ENCODE measurements around the gene CKS1B.
A peak's percentile ranks its signal among the peaks of the same experiment; 100 is the strongest.
"Not testable (repeated sequence)": the region's sequence is repeated elsewhere in the genome, so short reads cannot be mapped to it uniquely, and the experiment has no call there.

CKS1B gene

DNA sequence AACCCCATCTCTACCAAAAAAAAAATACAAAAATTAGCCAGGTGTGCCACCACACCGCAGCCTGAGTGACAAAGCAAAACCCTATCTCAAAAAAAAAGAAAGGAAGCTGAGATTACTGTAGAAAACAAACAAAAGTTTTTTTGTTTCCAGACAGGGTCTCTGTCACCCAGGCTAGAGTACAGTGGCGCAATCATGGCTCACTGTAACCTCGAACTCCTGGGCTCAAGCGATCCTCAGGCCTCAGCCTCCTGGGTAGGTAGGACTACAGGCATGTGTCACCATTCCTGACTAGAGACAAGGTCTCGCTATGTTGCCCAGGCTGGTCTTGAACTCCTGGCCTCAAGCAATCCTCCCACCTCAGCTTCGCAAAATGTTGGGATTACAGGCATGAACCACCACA lies 10.1 kb upstream of the CKS1B start:
- no peak for DNase-seq (ENCODE audit: low spot score)

DNA sequence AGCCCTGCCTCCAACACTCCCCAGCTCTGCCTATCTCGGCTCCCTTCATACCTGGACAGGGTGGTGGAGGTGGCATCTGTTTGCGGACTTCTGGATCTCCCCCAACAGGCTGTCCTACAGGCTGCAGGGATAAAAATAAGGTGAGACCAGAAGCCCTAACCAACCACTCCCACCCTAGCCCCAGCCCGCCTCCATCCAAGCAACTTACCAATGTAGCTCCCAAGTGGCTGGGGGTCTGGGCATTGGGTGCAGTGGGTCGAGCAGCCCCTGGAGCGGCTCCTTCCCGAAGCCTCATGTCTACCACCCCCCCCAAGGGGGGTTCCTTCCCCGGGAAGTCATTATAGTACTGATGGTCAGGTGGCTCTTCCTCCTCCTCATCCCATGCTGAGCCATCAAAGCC lies 8.4 kb upstream of the CKS1B start:
- no peak for DNase-seq (ENCODE audit: low spot score)

DNA sequence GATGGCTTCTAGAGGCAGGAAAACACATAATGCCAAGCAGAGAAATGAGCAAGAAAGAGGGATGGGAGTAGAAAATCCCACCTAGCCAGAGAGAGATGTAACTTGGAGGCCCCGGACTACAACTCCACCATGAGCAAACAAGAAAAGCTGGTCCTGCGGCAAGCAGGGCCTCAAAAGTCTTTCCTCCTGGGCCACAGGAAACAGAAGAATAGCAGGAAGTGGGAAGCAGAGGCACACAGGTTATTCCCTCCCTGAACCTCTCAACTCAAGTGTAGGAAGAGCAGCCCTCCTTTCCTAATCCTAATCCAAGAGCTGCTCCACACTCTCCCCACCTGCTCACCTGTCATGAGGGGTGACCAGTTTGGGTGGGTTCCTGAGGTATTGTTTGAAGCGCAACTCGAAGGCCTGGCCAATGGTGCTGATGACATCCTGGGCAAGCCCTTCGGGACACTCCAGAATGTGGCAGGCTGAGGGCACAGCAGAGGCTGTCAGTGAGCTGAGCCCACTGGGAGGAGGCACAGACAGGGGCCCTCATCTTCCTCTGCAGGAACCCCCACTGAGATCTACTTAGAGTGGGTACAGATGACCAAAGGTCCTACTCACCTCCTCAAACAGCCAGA lies 7.0 kb upstream of the CKS1B start:
- no peak for DNase-seq (ENCODE audit: low spot score)

DNA sequence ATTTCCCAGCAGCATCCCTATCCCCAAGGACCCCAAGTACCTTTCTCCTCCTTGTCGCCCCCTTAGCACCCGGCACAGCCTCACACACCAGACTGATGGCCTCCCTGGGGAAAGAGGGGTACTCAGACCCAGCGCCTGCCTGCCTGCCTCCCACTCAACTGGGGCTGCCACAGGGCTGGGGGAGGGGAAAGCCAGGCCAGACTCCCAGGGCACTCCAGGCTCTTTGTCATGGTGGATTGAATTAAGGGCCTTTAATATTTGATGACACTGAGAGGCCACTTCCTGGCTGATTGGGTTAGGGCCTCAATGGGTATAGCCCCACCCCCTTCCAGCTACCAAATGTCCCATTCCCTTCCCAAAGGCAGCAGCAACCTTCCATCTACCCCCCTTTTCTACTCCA lies 5.8 kb upstream of the CKS1B start:
- DNase-seq (ENCODE audit: low spot score), result no peak

DNA sequence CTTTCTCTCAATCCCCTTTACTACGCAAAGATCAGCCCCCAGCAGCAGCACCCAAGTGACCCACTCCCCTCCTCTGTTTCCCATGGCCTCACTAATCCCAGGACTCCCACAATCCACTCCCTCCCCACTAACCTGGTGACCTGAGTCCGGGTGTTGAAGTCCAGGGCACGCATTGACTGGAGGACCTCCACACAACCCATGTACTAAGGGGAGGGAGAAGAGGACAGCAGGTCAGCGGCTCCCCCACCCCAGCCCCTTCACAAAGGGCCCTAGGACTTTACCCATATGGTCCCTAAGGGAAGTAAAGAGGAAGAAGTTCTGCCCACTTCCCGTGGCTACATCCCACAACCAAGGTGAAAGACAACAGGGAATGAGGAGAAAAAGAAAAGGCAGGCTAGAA lies 5.2 kb upstream of the CKS1B start:
- no peak for DNase-seq (ENCODE audit: low spot score)

DNA sequence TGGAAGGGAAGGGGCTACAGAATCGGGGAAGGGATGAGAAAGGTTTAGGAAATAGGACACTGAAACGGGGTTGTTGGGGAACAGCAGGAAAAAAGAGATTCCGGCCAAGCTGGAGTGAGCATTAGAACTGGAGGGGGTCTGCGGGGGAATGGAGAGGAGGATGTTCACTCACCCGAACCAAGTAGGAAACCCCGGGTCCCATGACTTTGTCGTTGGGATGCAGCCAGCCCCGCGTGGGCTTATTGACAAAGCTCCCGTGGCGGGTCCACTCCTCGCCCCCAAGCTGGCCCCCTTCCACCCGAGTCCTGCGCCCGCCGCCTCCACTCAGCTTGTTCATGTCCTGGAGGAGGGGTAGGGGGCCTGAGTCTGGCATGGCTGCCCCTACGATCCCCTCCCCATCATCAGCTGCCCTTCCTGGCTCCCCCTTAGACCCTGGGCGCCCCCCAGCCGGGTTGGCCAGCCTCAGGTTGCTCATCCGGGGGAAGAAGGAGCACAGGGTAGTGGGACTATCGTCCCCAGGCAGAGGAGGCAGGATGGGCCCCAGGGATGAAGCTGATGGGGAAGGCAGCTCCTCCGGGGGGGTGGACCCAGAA lies 4.5 kb upstream of the CKS1B start:
- no peak for DNase-seq (ENCODE audit: low spot score)

DNA sequence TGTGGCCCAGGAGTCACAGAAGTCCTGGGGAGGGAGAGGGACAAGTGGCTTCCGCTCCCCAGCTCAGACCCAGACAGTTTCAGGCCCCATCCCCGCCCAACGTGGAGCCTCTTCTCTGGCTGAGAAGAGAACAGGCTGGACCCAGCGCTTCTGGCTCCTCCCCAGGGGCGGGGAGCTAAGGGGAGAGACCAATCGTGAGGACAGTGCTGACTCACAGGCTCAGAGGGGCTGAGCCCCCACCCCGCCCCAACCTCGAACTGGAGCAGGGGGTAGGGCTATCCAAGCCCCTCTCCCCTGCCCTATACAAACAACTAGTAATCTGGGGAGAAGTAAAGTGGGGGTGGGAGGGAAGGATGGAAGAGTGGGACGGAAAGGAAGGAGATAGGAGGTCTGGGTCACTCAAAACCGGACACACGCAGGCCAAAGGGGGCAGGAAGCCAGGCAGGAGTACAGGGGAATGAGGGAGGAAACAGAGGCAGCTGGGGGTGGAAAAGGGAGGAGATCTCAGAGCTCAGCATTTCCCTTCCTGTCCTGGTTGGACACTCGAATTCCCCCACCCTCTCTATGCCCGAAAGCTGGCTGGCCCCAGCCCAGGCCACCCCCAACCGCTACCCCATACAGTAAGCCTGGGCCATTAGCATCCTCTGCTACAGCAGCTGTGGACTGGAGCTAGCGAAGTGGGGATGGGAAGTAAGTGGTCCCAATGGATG lies 3.7 kb upstream of the CKS1B start, which contains the start of gene SHC1:
SHC1 (minus strand) TSS at position 117 of the 710 bp plus-strand sequence. CDS start 221 bp downstream, outside the sequence.
- no peak for DNase-seq (ENCODE audit: low spot score)

DNA sequence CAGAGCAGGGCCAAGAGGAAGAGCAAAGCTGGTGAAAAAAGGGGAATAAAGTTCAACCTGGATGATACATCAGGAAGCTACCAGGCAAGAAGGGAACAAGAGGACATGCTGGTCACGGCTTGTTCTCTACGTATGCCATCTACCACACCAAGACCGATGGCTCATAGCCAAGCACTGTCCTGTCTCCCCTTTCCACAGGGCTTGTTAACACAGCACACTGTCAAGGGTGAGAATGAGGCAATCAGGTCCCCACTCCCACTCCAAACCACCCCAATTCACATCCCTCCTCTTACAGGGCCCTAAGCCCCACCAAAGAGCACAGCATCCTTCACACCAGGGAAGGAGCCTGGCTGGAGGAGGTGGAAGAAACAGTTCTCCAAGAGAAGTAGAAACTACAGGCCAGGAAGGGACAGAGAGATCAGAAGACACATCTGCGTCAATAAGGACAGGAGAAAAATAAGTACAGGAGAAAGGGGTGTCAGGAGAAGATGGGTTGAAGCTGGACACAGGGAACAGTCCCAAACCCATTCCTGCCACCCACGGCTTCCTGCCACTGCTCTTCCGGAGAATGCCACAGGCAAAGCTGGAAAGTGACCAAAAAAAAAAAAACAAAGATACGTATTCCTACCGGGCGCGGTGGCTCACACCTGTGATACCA lies 3.0 kb upstream of the CKS1B start:
- DNase-seq (ENCODE audit: low spot score), result no peak

DNA sequence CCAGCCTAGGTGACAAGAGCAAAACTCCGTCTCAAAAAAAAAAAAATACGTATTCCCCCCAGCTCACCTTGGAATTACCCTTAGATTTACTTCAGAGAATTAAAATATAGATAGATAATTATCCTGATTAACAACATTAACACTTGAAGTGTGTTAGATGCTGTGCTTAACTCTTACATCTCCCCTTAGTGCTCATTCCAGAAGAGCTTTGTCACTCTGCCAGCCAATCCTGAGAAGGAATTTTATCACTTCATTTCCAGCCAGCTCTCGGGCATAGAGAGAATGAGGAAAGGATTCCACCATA lies 2.3 kb upstream of the CKS1B start:
- DNase-seq (ENCODE audit: low spot score), result no peak

DNA sequence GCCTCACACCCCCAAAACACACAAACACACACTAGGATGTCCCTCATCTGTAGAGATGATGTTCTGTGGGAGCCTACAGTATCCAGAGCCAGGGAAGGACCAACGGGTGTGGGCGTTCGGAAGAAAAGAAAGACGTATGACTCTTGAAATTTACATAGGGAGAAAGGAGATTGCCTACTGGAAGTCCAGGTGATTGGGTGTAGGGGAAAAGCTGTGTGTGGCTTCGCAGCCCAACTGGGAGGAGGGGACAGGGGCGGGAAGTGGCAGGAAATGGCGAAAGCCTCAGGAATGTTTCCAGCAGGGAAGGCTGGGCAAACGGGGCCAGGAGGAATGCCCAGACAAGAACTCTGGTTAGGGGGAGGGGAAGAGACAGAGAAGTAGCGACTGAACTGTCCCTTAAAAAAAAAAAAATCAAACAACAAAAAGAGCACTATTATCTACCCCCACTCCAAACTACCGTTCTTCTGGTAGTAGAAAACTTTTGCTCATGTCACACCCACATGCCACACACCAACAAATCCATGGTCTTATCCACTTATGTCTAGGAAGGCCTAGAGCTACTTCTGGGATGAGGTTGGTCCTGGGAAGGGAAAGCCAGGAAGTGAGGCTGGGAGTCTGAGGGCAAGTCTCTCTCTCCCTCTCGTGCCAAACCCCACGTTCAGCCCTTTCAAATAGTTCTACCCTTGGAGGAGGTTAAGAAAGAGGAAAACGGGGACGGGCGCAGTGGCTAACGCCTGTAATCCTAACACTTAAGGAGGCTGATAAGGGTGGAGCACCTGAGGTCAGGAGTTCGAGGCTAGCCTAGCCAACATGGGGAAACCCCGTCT lies 1.8 kb upstream of the CKS1B start:
- peak; percentile 92 for DNase-seq (ENCODE audit: low spot score)

DNA sequence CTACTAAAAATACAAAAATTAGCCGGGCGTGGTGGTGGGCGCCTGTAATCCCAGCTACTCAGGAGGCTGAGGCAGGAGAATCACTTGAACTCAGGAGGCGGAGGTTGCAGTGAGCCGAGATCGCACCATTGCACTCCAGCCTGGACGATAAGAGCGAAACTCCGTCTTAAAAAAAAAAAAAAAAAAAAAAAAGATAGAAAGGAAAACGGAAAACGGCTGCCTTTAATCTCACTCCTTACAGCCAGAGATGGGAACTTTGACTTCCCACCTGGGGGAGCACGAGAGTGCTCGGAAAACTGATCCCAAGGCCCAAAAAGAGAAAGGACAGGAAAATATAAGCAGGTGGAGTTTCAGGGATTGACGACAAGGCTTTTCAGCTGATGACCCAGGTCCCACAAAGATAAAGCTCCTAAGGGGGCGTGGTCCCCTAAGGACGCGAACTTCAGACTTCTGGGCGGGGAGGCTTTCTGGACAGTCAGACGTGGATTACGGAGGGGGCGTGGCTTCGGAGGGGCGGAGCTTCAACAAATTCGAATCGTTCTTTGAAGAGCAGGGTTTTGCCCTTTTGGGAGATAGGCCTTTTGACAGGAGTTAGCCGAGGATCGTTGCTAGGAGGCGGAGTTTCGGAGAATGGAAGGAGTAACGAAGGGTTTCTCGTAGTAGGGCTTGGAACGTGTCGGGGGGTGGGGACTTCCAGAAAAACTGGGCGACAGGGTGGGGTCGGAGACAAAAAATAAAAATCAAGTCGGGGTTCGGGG lies 958 bp upstream of the CKS1B start:
- peak; percentile 98 for DNase-seq (ENCODE audit: low spot score)

DNA sequence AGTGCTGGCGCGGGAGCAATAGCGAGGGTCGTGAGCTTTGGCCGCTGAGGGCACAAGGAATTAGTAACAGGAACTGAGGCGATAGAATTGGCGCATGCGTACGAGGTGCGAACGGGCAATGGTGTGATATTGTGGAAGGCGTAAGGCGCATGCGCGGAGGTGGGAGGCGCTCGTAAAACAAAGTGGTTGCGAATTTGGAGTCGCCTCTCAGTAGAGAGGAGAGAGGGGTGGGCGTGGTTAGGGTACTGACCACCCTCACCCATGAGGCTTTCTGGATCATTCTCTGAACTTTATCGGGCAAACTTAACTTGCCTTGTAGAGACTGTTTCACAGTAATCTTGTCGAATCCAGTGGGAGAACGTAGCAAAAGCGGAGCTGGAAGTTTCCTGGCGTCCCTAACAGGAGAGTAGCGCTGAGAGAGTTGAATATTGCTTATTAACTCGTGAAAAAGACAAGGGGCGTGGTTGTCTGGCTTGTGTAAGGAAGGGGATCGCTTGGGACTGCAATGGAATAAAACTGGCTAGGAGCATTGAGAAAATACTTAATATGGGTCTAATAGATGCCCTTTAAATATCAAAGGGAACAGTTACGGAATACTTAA lies 427 bp downstream of the CKS1B start:
- peak; percentile 98 for DNase-seq (ENCODE audit: low spot score)

DNA sequence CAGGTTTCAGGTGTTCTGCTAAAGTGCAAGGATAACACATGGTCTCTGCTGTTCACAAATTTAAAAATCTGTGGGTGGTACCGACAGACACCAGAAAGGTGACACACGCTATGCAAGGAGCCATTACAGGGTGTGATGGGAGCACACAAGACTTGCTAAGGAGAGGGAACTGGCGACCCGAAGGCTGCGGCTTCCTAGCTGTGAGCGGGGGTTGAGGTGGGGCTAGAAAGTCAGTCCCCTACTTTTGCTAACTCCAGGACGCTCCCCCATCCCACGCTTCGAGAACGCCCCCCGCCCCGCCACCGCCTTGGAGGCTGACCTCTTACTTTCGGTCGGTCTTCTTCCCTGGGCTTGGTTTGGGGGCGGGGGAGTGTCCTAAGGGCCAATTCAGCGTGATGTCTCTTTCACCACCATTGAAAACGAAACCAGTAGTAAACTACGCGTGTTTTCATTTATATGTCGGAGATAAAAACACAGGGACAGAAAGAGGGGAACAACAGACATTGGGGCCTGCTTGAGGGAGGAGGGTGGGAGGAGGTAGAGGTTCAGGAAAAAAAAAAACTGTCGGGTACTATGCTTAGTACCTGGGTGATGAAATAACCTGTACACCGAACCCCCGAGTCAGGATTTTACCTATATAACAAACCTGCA lies 1.1 kb downstream of the CKS1B start:
- DNase-seq (ENCODE audit: low spot score), result peak; percentile 49

DNA sequence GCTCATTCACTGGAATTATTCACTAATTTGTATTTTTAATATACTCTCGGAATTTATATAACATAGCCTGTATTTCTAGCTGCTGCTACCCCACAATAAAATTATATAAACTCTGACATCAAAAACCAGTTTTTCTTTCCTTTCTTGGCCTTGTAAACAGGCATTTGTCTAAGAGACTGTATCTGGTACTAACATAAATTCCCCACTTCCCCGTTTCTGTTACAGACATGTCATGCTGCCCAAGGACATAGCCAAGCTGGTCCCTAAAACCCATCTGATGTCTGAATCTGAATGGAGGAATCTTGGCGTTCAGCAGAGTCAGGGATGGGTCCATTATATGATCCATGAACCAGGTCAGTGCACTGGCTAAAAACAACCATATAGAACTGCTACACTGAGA lies 3.3 kb downstream of the CKS1B start:
- DNase-seq (ENCODE audit: low spot score), result not testable (repeated sequence)

DNA sequence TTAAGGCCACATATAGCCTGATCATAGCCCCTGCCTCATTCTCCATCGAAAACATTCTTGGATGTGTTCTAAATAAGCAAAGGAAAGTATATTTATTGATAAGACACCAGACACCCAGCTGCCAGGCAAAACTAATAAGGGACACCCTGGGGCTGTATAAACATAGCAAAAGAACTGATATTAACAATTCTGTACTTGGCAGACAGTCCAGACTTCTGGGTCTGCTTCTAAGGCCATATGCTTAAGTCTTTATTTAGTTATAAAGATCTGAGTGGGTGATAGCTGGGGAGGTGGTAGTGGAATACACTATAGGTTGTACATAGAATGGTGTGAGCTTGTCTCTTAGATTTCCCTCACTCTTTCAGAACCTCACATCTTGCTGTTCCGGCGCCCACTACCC lies 3.9 kb downstream of the CKS1B start:
- DNase-seq (ENCODE audit: low spot score), result no peak

DNA sequence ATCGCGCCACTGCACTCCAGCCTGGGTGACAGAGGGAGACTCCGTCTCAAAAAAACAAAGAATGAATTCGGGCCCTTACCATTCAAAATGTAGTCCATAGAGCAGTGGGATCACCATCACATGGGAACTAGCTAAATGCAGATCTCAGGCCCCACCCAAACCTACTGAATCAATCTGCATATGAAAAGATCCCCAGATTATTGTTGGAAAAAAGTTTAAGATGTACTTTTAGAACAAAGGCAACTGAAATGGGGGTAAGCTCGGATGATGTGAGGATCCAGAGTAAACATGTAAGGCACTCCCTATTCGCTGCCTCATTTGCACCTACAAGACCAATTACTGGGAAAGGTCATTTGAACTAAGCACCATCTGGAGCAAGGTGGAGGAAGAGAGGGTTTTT lies 7.9 kb downstream of the CKS1B start:
- DNase-seq (ENCODE audit: low spot score), result no peak

DNA sequence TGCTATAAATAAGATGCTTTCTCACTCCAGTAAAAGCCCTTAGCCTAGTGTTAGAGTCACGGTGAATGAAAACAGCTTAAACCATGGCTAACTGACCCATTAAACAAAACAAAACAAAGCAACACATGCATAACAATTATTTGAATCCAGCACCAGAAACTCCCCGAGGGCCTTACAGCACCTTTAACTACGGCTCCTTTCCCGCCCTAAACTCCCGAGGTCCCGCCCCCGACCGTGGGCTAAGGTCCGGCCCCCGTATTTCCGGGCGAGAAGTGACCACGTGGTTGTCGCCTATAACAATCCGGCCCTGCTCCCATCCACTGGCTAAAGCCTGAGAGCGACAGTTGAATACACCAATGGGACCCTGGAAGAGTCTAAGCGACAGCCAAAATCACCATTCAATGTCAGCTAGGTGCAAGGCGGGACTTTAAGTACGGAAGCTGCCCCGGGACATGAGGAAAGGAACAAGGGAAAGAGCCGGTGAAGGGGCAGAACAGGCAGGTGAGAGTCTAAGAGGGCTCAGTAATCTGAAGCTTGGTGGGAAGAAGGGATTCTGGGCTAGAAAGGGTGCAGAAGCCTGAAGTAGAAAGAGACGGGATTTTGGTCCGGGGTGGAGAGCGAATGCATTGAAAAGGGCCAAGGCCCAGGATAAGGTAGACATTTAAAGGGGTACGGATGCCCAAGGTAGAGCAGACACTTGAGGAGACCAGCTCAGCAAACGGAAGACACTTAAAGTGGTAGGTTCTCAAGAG lies 8.6 kb downstream of the CKS1B start, which contains the start of gene FLAD1:
FLAD1 (plus strand) TSS at position 448 of the 752 bp plus-strand sequence. CDS start 351 bp downstream, outside the sequence.
- peak; percentile 99 for DNase-seq (ENCODE audit: low spot score)

DNA sequence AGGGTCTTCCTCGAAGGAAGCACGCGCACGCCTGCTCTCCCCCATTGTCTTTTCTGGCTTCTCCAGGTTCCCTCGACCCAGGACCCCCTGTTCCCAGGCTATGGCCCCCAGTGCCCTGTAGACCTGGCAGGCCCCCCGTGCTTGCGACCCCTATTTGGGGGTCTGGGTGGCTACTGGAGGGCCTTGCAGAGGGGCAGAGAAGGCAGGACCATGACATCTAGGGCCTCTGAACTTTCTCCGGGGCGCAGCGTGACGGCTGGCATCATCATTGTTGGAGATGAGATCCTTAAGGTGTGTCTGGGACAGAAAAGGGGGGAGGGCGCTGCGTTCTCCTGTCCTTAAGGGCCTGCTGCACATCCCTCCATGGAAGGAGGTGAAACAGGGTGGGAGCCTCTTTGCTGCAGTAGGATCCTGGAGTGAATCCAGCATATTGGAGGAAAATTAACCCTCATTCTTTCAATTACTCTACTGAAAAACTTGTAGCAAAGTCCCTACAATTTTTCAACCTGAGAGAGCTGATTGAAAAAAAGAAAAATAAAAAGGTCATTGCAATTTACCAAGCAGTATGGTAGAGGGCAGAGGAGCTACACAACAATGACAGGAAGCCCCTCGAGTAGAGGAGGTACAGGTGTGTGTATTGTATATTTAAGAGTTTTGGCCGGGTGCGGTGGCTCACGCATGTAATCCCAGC lies 9.4 kb downstream of the CKS1B start:
- DNase-seq (ENCODE audit: low spot score), result no peak

DNA sequence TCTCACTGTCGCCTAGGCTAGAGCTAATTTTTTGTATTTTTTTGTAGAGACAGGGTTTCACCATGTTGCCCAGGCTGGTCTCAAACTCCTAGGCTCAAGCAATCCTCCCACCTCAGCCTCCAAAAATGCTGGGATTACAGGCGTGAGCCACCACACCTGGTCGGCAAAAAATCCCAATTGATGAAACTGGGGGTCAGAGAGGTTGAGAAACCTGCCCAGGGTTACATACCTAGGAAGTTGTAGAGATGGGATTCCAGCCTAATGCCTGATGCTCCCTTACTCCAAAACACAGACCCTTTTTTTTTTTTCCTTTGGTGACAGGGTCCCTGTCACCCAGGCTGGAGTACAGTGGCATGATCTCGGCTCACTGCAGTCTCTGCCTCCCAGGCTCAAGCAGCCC lies 12.3 kb downstream of the CKS1B start:
- not testable (repeated sequence) for DNase-seq (ENCODE audit: low spot score)

Measured in LoVo (cell line).